SK-N-SH (cell line): ENCODE measurements around the gene PDE10A.

ENCODE experiments used
- CTCF ChIP-seq: fragments of 200-600 bp; sonication (generic); IDR thresholded peaks from 2 replicates; pipeline ENCODE4 v1.6.1; 2017; ENCODE audit warnings: antibody characterized with exemption, mild to moderate bottlenecking, moderate library complexity
- ELF1 ChIP-seq: IDR thresholded peaks from 2 replicates; pipeline ENCODE4 v1.4.0; 2012
- IRF3 ChIP-seq: fragments of 150-350 bp; IDR thresholded peaks from 2 replicates; pipeline ENCODE4 v1.6.1; 2016; ENCODE audit warnings: mild to moderate bottlenecking, low read depth, low read length
- POLR2AphosphoS5 ChIP-seq: IDR thresholded peaks from 2 replicates; pipeline ENCODE4 v1.6.1; 2012; ENCODE audit warnings: low read depth, low read length
- RAD21 ChIP-seq: IDR thresholded peaks from 2 replicates; pipeline ENCODE4 v1.6.1; 2012; ENCODE audit warnings: mild to moderate bottlenecking, low read length
- RCOR1 ChIP-seq: fragments of 150-350 bp; IDR thresholded peaks from 2 replicates; pipeline ENCODE4 v1.6.1; 2017; ENCODE audit warnings: antibody characterized with exemption, low read length
- SIN3A ChIP-seq: IDR thresholded peaks from 2 replicates; pipeline ENCODE4 v1.6.1; 2012; ENCODE audit warnings: low read depth, mild to moderate bottlenecking, low read length, moderate library complexity, borderline replicate concordance
- SMC3 ChIP-seq: IDR thresholded peaks from 2 replicates; pipeline ENCODE4 v1.6.1; 2012; ENCODE audit warnings: low read depth, low read length, improper control_type of control experiment
- TAF1 ChIP-seq: IDR thresholded peaks from 2 replicates; pipeline ENCODE4 v1.6.1; 2012; ENCODE audit warnings: low read depth, mild to moderate bottlenecking, low read length, moderate library complexity, borderline replicate concordance
- USF2 ChIP-seq: fragments of 150-350 bp; IDR thresholded peaks from 2 replicates; pipeline ENCODE4 v1.6.1; 2017; ENCODE audit warnings: antibody characterized with exemption, low read length, low read depth, borderline replicate concordance
- YY1 ChIP-seq: IDR thresholded peaks from 2 replicates; pipeline ENCODE4 v1.4.0; 2012; ENCODE audit warnings: low read depth, mild to moderate bottlenecking

GRCh38 chr6:165661664-165662025 lies 1.4 kb downstream of the PDE10A start:
- TF ChIP-seq ELF1 (no peak), SMC3 (no peak), CTCF (no peak), RAD21 (no peak), USF2 (no peak), TAF1 (no peak), IRF3 (no peak), POLR2AphosphoS5 (no peak), RCOR1 (no peak), SIN3A (no peak), YY1 (no peak)
